Putamen (tissue), 1 donor: Measurements from ENCODE around the gene NIBAN1.
A peak's percentile ranks its signal among the peaks of the same experiment; 100 is the strongest.

ENCODE experiments used
- DNase-seq: peaks from one replicate; pipeline ENCODE4 v3.0.0-alpha.2; 2016; ENCODE audit warnings: low spot score

Gene NIBAN1

GRCh38 chr1:184945029-184945428, 29.3 kb downstream of the NIBAN1 start:
- peak; percentile 15 for DNase-seq

- DNase-seq, result no peak
These were observed 30.3 kb downstream of the NIBAN1 start for GRCh38 chr1:184943998-184944397.

- DNase-seq, result no peak
These were observed 32.6 kb downstream of the NIBAN1 start for GRCh38 chr1:184941735-184942134.

DNA sequence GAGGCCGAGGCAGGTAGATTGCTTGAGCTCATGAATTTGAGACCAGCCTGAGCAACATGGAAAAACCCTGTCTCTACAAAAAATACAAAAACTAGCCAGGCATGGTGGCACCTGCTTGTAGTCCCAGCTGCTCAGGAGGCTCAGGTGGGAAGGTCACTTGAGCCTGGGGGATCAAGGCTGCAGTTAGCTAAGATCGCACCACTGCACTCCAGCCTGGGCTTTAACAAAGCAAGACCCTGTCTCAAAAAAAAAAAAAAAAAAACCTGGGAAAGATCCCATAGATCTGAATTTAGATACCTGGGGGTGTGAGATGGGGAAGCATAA, 32.9 kb downstream of the NIBAN1 start:
- no peak for DNase-seq

DNA sequence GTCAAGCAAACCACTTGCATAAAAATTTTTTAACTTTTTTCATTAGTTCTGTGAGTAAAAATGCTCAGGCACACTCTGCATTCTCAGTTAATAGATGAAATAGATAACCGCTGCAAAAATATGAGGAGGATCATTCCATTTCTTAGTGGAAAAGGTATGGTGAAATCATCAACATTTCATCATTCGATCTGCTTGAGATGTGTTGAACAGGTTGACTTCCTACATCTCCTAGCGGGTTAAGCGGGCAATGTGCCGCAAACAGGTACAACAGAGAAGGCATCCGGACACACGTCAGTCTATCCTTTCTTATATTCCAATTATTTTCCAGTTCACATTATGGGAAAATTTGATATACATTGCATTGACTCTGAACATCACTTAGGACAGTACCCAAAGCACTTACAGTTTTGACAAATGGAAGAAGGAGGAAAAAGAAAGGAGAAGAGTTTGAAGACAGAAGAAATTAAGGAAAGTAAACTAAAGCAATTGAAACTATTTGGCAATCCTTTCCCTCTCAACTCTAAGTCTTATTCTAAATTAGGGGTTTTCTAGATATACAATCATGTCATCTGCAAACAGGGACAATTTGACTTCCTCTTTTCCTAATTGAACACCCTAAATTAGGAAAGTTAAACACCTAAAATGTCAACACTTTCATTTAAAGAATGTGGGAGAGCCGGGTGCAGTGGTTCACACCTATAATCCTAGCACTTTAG, 33.5 kb downstream of the NIBAN1 start:
- no peak for DNase-seq

GRCh38 chr1:184940226-184940625, 34.1 kb downstream of the NIBAN1 start:
- no peak for DNase-seq

GRCh38 chr1:184937729-184938128, 36.6 kb downstream of the NIBAN1 start:
- no peak for DNase-seq

DNA sequence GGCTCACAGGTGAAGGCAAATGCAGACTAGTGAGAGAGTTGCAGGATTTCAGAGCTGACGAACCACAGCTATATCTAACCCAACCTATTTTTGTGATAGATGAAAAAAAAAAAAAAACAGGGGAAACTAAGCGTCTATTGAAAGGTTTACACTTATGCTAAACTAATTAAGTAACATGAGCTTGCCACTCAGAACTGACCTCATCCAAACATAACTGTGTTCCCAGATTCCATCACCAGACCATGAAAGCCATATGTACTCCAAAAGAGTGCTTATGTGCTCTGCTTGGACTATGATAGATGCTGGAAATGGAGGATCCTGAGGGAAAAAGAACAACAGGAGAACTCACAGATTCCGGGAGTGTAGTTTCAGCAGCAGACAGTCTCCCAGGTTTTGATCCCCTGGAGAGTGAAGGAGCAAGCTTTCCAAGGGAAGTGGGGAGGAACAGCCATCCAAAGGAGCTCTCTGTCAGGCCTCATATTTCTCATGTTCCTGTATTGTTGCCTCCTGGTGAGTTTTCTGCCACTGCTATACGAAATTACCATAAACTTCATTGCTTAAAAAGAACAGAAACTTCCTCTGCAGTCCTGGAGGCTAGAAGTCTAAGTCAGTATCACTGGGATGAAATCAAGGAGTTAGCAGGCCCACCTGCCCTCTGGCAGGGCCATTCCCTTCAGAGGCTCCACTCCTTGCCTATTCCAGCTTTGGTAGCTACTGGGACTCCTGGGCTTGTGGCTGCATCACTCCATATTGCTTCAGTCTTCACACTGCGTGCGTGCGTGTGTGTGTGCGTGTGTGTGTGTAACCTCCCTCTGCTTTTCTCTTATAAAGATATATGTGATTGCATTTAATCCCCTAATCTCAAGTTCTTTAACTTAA, 38.1 kb downstream of the NIBAN1 start:
- DNase-seq, result no peak

DNA sequence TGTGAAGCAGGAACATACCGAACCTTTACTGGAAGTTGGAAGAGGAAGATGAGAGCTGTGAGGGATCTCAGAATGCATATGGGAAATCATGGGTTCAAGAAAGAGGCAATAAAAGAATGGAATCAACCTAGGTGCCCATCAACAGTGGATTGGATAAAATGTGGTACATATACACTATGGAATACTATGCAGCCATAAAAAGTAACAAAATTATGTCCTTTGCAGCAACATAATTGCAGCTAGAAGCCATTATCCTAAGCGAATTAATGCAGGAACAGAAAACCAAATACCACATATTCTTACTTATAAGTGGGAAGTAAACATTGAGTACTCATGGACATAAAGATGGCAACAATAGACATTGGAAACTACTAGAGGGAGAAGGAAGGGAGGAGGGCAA, 40.4 kb downstream of the NIBAN1 start:
- no peak for DNase-seq

GRCh38 chr1:184932319-184932718, 42.0 kb downstream of the NIBAN1 start:
- DNase-seq, result no peak

DNA sequence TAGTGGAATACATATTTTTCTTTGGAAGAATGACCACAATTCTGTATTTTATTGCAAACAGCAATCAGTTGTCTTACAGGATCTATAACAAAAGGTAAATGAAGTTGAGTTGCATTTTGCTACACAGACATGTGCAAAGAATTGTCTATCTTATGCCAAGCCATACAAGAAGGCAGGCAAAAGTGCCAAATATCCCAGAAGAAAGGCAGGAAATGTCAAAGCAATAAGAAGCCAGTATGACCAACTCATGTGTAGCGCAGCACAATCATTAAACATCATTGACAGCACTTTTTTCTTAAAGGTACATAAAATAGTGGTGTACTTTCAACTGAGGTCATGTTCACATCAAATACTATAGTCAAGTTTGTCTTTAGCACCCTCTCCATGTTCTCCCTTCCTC, 42.7 kb downstream of the NIBAN1 start:
- DNase-seq, result no peak

GRCh38 chr1:184930645-184931044, 43.7 kb downstream of the NIBAN1 start:
- no peak for DNase-seq

- peak; percentile 22 for DNase-seq
These were observed 44.1 kb downstream of the NIBAN1 start for GRCh38 chr1:184930232-184930631.

- DNase-seq, result no peak
These were observed 44.6 kb downstream of the NIBAN1 start for GRCh38 chr1:184929711-184930202.

DNA sequence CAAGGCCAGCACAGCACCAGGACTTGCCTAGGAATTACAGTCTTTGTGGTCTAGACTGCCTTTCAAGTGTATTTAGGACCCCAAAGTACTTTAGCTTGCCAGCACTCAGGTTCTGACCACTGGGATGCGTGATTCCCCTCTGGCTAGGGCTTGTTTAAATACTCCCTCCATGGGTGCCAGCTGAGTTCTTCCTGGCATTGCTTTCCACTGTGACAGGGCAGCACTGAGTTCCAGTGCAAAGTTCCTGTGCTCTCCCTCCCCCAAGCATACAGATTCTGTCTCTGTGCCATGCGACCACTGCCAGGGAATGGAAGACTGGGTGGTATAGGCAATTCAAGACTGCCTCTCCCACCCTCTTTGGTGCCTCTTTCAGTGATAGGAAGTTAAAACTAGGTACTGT, 45.9 kb downstream of the NIBAN1 start:
- no peak for DNase-seq
